Loucy (cell line): ENCODE data around the gene PTH1R.

ENCODE experiments used
- H2AFZ ChIP-seq: fragments of 200-600 bp; sonication (generic); 2 replicates; pipeline ENCODE4 v1.6.0; 2016; ENCODE audit warnings: antibody characterized with exemption, mild to moderate bottlenecking, low read length, moderate library complexity
- H3F3A ChIP-seq: fragments of 200-600 bp; 2 replicates; pipeline ENCODE4 v1.6.0; 2016; ENCODE audit warnings: antibody characterized with exemption, low read depth, mild to moderate bottlenecking
- H3K27me3 ChIP-seq: fragments of 200-600 bp; sonication (generic); 2 replicates; pipeline ENCODE4 v1.6.1; 2014; ENCODE audit warnings: low read length, mild to moderate bottlenecking; ENCODE audit not compliant: insufficient read depth, poor library complexity, severe bottlenecking
- H3K36me3 ChIP-seq: fragments of 200-600 bp; sonication (generic); 2 replicates; pipeline ENCODE4 v1.6.1; 2016; ENCODE audit warnings: low read length; ENCODE audit not compliant: insufficient read depth
- H3K4me1 ChIP-seq: fragments of 200-600 bp; sonication (generic); 2 replicates; pipeline ENCODE4 v1.5.1; 2014; ENCODE audit warnings: low read length, mild to moderate bottlenecking; ENCODE audit not compliant: insufficient read depth, poor library complexity, severe bottlenecking
- H3K4me2 ChIP-seq: fragments of 200-600 bp; sonication (generic); 2 replicates; pipeline ENCODE4 v1.6.0; 2014; ENCODE audit warnings: antibody characterized with exemption, low read length, low read depth, mild to moderate bottlenecking; ENCODE audit not compliant: poor library complexity, severe bottlenecking
- H3K4me3 ChIP-seq: fragments of 200-600 bp; sonication (generic); 2 replicates; pipeline ENCODE4 v1.5.1; 2014; ENCODE audit warnings: low read length, mild to moderate bottlenecking, mixed read lengths; ENCODE audit not compliant: poor library complexity, severe bottlenecking
- H3K79me2 ChIP-seq: fragments of 200-600 bp; sonication (generic); 2 replicates; pipeline ENCODE4 v1.6.1; 2014; ENCODE audit warnings: low read length; ENCODE audit not compliant: insufficient read depth
- H3K9ac ChIP-seq: fragments of 200-600 bp; sonication (generic); 2 replicates; pipeline ENCODE4 v1.6.0; 2014; ENCODE audit warnings: mild to moderate bottlenecking, low read depth, low read length, moderate library complexity; ENCODE audit not compliant: poor library complexity, severe bottlenecking
- H3K9me2 ChIP-seq: fragments of 200-600 bp; sonication (generic); replicated peaks from 2 replicates; pipeline ENCODE4 v1.6.1; 2016; ENCODE audit warnings: low read depth, low read length, mixed read lengths
- H3K9me3 ChIP-seq: fragments of 200-600 bp; sonication (generic); 2 replicates; pipeline ENCODE4 v1.6.1; 2014; ENCODE audit warnings: mild to moderate bottlenecking, antibody characterized with exemption, low read length, low read depth; ENCODE audit not compliant: insufficient read depth
- H4K20me1 ChIP-seq: fragments of 200-600 bp; sonication (generic); 2 replicates; pipeline ENCODE4 v1.6.0; 2014; ENCODE audit warnings: antibody characterized with exemption, low read length, mild to moderate bottlenecking; ENCODE audit not compliant: insufficient read depth, poor library complexity, severe bottlenecking
- CTCF ChIP-seq: fragments of 200-600 bp; sonication (generic); conservative IDR thresholded peaks from 2 replicates; pipeline ENCODE4 v1.5.1; 2014; ENCODE audit warnings: mild to moderate bottlenecking, antibody characterized with exemption, low read length
- EZH2phosphoT487 ChIP-seq: fragments of 200-600 bp; IDR thresholded peaks from 2 replicates; pipeline ENCODE4 v1.6.1; 2018; ENCODE audit warnings: antibody characterized with exemption, mild to moderate bottlenecking, moderate library complexity, borderline replicate concordance

Gene PTH1R

GRCh38 chr3:46914849-46915248 is 37.3 kb downstream of the PTH1R start:
- no peaks in the 10 kb centered on the region for H3F3A ChIP-seq
- no peaks in the 10 kb centered on the region for H3K9me2 ChIP-seq
- H2AFZ ChIP-seq: no peak overlapping the region
- no peak overlapping the region for H3K4me3 ChIP-seq
- peaks cover 9% of the 10 kb centered on the region; the same call in 1 of the 2 replicates for H3K9me3 ChIP-seq
- H3K36me3 ChIP-seq: peaks cover 31% of the 10 kb centered on the region
- no peak overlapping the region for H3K4me2 ChIP-seq
- no peaks in the 10 kb centered on the region for H3K4me1 ChIP-seq
- TF ChIP-seq CTCF (no peak), EZH2phosphoT487 (no peak)
- no peaks in the 10 kb centered on the region for H3K79me2 ChIP-seq
- H4K20me1 ChIP-seq: no peaks in the 10 kb centered on the region
- H3K27me3 ChIP-seq: no peaks in the 10 kb centered on the region
- H3K9ac ChIP-seq: no peak overlapping the region

GRCh38 chr3:46915297-46915822 is 37.8 kb downstream of the PTH1R start:
- no peaks in the 10 kb centered on the region for H4K20me1 ChIP-seq
- H3K4me2 ChIP-seq: no peak overlapping the region
- no peaks in the 10 kb centered on the region for H3K27me3 ChIP-seq
- TF ChIP-seq EZH2phosphoT487 (no peak), CTCF (no peak)
- peaks cover 36% of the 10 kb centered on the region for H3K36me3 ChIP-seq
- no peak overlapping the region for H3K9ac ChIP-seq
- H3K79me2 ChIP-seq: no peaks in the 10 kb centered on the region
- no peaks in the 10 kb centered on the region for H3K9me2 ChIP-seq
- no peak overlapping the region for H3K4me3 ChIP-seq
- H2AFZ ChIP-seq: no peak overlapping the region
- H3F3A ChIP-seq: no peaks in the 10 kb centered on the region
- H3K9me3 ChIP-seq: peaks cover 9% of the 10 kb centered on the region; the same call in 1 of the 2 replicates
- H3K4me1 ChIP-seq: no peaks in the 10 kb centered on the region

GRCh38 chr3:46916278-46916677 is 38.8 kb downstream of the PTH1R start:
- Histone ChIP-seq H3K9ac (no peak overlapping the region), H3K4me3 (no peak overlapping the region), H2AFZ (no peak overlapping the region), H3K27me3 (no peaks in the 10 kb centered on the region), H4K20me1 (no peaks in the 10 kb centered on the region), H3K4me2 (no peak overlapping the region), H3K4me1 (no peaks in the 10 kb centered on the region), H3K9me3 (peaks cover 9% of the 10 kb centered on the region; the same call in 1 of the 2 replicates), H3K79me2 (no peaks in the 10 kb centered on the region), H3K9me2 (no peaks in the 10 kb centered on the region), H3F3A (no peaks in the 10 kb centered on the region), H3K36me3 (peaks cover 45% of the 10 kb centered on the region)
- TF ChIP-seq CTCF: no peak
- no peak for TF ChIP-seq EZH2phosphoT487
